HFF-Myc (cell line): Measurements from ENCODE around the gene TMEM243.

Experiments used
- DNase-seq: peaks from one replicate; pipeline ENCODE4 v3.0.0-alpha.2; 2011; ENCODE audit warnings: low read depth; ENCODE audit errors: extremely low read depth
- H3K4me3 ChIP-seq: replicated peaks from 2 replicates; pipeline ENCODE4 v1.5.1; 2011; ENCODE audit warnings: low read depth, mild to moderate bottlenecking, control low read depth, low read length
- CTCF ChIP-seq: IDR thresholded peaks from 2 replicates; pipeline ENCODE4 v1.5.1; 2012; ENCODE audit warnings: mild to moderate bottlenecking, low read depth, low read length, control low read depth; ENCODE audit errors: missing control alignments

TMEM243 gene

GRCh38 chr7:87231711-87232110 lies 12.2 kb upstream of the TMEM243 start:
- DNase-seq = no peak
- no peak for TF ChIP-seq CTCF
- H3K4me3 ChIP-seq = no peak overlapping the region

GRCh38 chr7:87231258-87231657 lies 11.7 kb upstream of the TMEM243 start:
- no peak for TF ChIP-seq CTCF
- DNase-seq = no peak
- no peak overlapping the region for H3K4me3 ChIP-seq

- H3K4me3 ChIP-seq = no peak overlapping the region
- no peak for TF ChIP-seq CTCF
- no peak for DNase-seq
Measured at GRCh38 chr7:87226495-87226894, 7.0 kb upstream of the TMEM243 start.

- no peak for TF ChIP-seq CTCF
- no peak for DNase-seq
Measured at GRCh38 chr7:87225696-87226095, 6.2 kb upstream of the TMEM243 start.

GRCh38 chr7:87223666-87224065 lies 4.1 kb upstream of the TMEM243 start:
- no peak overlapping the region for H3K4me3 ChIP-seq
- TF ChIP-seq CTCF = no peak

More at GRCh38 chr7:87225696-87226095, 6.2 kb upstream of the TMEM243 start:
- H3K4me3 ChIP-seq = no peak overlapping the region

GRCh38 chr7:87220734-87221215 lies 1.2 kb upstream of the TMEM243 start:
- peak overlapping the region; percentile 87 for H3K4me3 ChIP-seq
- no peak for TF ChIP-seq CTCF
- no peak for DNase-seq

More at GRCh38 chr7:87223666-87224065, 4.1 kb upstream of the TMEM243 start:
- DNase-seq = no peak
